MCF 10A (cell line): Measurements from ENCODE around the gene MYO10. TPM values are rescaled to one million over a fixed set of nuclear protein-coding genes. Genes with fewer than 3 reads are reported as not detected.

Experiments
- BruUV-seq: library from RNA; stranded (reverse); fragments of 400-500 nt; replicated peaks from 2 replicates; lab custom pipeline; 2021; lab: Mats Ljungman, UMichigan
- CTCF ChIA-PET: fragments of 300-600 bp; sonication (Branson Sonifier 250); formaldehyde crosslinking; extraction: SDS; loops from one replicate; lab custom pipeline; 2021; ENCODE audit warnings: antibody characterized with exemption, inconsistent platforms; lab: Yijun Ruan, JAX
- POLR2A ChIA-PET: fragments of 300-600, 350-650 bp; sonication (Branson Sonifier 250); formaldehyde crosslinking; extraction: SDS; loops from one replicate; lab custom pipeline; 2020; ENCODE audit warnings: antibody characterized with exemption, inconsistent platforms; lab: Yijun Ruan, JAX
- DNase-seq: peaks from one replicate; pipeline ENCODE4 v3.0.0-alpha.2; 2018; ENCODE audit not compliant: unreplicated experiment
- H3K27ac Mint-ChIP-seq: one replicate; pipeline ENCODE4 v1.8.0; 2022; ENCODE audit warnings: mild to moderate bottlenecking, low read depth, mixed read lengths; ENCODE audit not compliant: unreplicated experiment
- H3K27me3 Mint-ChIP-seq: one replicate; pipeline ENCODE4 v1.8.0; 2022; ENCODE audit warnings: mixed read lengths; ENCODE audit not compliant: insufficient read depth, unreplicated experiment
- H3K36me3 Mint-ChIP-seq: one replicate; pipeline ENCODE4 v1.8.0; 2022; ENCODE audit warnings: mild to moderate bottlenecking, moderate library complexity, mixed read lengths; ENCODE audit not compliant: insufficient read depth, unreplicated experiment
- H3K4me1 Mint-ChIP-seq: one replicate; pipeline ENCODE4 v1.8.0; 2022; ENCODE audit warnings: mixed read lengths; ENCODE audit not compliant: insufficient read depth, unreplicated experiment
- H3K4me3 Mint-ChIP-seq: one replicate; pipeline ENCODE4 v1.8.0; 2022; ENCODE audit warnings: mild to moderate bottlenecking, moderate library complexity, mixed read lengths; ENCODE audit not compliant: unreplicated experiment
- H3K9me3 Mint-ChIP-seq: one replicate; pipeline ENCODE4 v1.8.0; 2022; ENCODE audit warnings: mixed read lengths; ENCODE audit not compliant: unreplicated experiment
- intact Hi-C: fragments of 100-400 bp; cut with micrococcal nuclease; formaldehyde crosslinking; loops from 2 replicates; pipeline ENCODE4 v1.14.1; 2022
- total RNA-seq: library from RNA; stranded (reverse); gene quantifications from 2 replicates; pipeline ENCODE4 v1.2.3, GENCODE V29; 2022
- TF ChIP-seq, protein P1 (sequence below): fragments of 200-600 bp; IDR thresholded peaks from one replicate; pipeline ENCODE4 v1.8.0; 2022; ENCODE audit warnings: antibody characterized with exemption, mild to moderate bottlenecking; ENCODE audit not compliant: unreplicated experiment

Gene MYO10
- total RNA-seq, 1 experiment from 2014 or later, result 35.7 TPM

DNA sequence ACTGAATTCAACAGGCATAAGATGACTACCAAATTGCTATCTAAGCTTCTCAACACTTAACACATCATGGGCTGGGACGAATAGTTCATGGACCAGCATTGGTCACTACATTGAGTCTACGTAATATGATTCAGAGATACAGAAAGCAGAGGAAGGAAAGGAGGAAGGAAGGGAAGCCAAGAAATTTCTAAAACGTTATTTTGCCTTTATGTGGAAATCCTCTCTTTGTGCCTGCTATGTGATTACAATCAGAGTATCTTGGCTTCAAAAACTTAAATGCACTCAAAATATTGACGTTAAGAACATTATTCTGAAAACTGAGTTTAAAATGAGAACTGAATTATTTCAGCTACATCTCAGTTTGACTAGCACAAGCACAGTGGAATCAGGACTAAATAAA lies 231.1 kb downstream of the MYO10 start:
- no peak for DNase-seq
- H3K4me3 Mint-ChIP-seq, result no peak overlapping the region
- POLR2A ChIA-PET, result no interaction called here
- H3K9me3 Mint-ChIP-seq, result no peaks in the 10 kb centered on the region
- no TSS peak for BruUV-seq
- H3K36me3 Mint-ChIP-seq, result peaks cover 14% of the 10 kb centered on the region
- CTCF ChIA-PET, result interaction anchor here (0.5 to 1.6 kb wide), 3 partner anchors 13 to 15 kb away, joined by 3 to 7 read pairs (median 3); no protein-coding TSS in a partner anchor
- H3K27ac Mint-ChIP-seq, result no peak overlapping the region
- intact Hi-C loops, result no loop called here
- H3K4me1 Mint-ChIP-seq, result no peaks in the 10 kb centered on the region
- no peaks in the 10 kb centered on the region for H3K27me3 Mint-ChIP-seq
- TF ChIP-seq, protein P1, sequence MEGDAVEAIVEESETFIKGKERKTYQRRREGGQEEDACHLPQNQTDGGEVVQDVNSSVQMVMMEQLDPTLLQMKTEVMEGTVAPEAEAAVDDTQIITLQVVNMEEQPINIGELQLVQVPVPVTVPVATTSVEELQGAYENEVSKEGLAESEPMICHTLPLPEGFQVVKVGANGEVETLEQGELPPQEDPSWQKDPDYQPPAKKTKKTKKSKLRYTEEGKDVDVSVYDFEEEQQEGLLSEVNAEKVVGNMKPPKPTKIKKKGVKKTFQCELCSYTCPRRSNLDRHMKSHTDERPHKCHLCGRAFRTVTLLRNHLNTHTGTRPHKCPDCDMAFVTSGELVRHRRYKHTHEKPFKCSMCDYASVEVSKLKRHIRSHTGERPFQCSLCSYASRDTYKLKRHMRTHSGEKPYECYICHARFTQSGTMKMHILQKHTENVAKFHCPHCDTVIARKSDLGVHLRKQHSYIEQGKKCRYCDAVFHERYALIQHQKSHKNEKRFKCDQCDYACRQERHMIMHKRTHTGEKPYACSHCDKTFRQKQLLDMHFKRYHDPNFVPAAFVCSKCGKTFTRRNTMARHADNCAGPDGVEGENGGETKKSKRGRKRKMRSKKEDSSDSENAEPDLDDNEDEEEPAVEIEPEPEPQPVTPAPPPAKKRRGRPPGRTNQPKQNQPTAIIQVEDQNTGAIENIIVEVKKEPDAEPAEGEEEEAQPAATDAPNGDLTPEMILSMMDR, result no peak

DNA sequence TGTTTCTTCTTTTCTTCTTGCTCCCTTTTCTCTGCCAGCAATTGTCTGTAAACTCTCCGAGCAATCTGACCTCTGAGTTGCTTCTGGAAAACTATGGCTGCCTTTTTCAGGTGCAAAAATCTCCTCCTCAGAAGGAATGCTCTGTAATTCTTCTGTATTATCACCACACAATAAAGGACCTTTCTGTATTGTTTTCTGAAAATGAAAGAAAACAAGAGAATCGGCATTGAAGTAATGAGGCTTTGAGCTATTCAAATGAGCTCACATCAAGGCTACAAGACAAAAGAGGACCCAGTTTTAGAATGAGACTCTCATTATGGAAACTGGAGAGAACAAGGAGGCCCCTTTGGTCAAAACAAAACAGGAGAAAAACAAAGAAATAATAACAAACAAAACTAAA lies 233.1 kb downstream of the MYO10 start:
- TF ChIP-seq, protein P1, result no peak
- CTCF ChIA-PET, result interaction anchor here (0.7 kb wide), 1 partner anchor 8 kb away, joined by 3 read pairs; no protein-coding TSS in a partner anchor
- Mint-ChIP-seq H3K9me3 (no peaks in the 10 kb centered on the region), H3K4me3 (no peak overlapping the region), H3K4me1 (no peaks in the 10 kb centered on the region), H3K36me3 (peaks cover 27% of the 10 kb centered on the region), H3K27ac (no peak overlapping the region), H3K27me3 (no peaks in the 10 kb centered on the region)
- no peak for DNase-seq
- intact Hi-C loops, result no loop called here
- BruUV-seq, result no TSS peak
- POLR2A ChIA-PET, result no interaction called here

DNA sequence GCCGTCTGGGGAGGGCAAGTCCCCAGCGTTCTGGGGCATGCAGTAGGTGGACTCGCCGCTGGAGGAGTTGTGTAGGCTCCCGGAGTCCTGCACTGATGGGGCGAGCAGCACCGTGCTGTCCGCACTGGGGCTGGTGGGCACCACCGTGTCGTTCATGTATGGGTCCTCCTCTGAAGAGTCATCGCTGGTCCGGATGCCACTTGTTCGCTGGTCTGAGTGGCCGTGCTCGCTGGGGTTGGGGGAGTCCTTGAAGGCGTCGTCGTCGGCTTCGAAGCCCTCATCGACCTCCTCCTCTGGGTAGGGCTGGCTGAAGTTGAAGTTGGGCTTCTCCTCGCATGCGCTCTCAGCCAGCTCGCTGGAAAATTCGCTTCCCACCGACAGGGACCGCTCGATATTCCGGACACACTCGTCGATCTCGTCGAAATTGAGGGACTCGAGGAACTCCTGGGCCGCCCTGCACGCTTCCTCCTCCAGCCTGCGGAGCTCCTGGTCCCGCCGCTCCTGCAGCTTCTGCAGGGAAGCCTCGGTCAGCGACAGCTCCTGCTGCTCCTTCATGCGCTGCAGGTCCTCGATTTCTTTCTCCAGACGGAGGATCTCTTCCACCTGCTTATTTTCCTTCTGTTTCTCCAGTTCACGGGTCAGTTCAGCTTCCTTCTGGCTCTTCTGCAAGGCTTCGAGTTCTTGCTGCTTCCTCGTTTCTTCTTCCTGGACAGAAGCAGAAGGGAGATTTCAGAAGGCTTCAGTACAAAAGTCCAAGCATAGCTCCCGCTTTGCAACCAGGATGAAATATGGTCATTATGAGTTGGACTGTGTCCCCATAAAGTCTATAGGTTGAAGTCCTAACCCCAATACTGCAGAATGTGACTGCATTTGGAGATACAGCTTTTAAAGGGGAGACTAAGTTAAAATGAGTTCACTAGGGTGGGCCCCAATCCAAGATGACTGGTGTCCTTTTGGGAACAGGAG lies 234.7 kb downstream of the MYO10 start:
- Mint-ChIP-seq H3K9me3 (no peaks in the 10 kb centered on the region), H3K27ac (peak overlapping the region; percentile 69), H3K27me3 (no peaks in the 10 kb centered on the region), H3K4me1 (no peaks in the 10 kb centered on the region), H3K36me3 (peaks cover 25% of the 10 kb centered on the region), H3K4me3 (no peak overlapping the region)
- CTCF ChIA-PET, result interaction anchor here (0.6 to 1.0 kb wide), 5 partner anchors 11 to 490 kb away, joined by 3 read pairs; no protein-coding TSS in a partner anchor
- no peak for DNase-seq
- POLR2A ChIA-PET, result no interaction called here
- intact Hi-C loops, result no loop called here
- BruUV-seq, result TSS peak; percentile 82
- TF ChIP-seq, protein P1, result no peak

DNA sequence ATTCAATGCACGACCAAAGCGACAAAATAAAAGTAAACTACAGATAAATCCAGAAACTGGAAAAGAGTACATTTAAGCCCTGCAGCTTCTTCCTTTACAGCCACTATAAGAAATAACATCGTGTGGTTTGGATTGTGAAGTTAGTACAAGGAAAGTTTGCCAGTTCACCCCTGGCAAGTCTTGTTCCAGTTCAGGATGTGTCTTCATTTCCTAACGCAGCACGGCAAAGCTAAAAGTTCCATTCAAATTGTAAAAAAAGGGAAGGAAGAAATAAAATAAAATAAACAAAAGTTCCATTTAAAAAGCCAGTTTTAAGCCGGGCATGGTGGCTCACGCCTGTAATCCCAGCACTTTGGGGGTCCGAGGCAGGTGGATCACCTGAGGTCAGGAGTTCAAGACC lies 236.0 kb downstream of the MYO10 start:
- peaks cover 25% of the 10 kb centered on the region for H3K36me3 Mint-ChIP-seq
- CTCF ChIA-PET, result interaction anchor here (0.6 to 2.0 kb wide), 3 partner anchors 9 to 489 kb away, joined by 3 to 9 read pairs (median 6); no protein-coding TSS in a partner anchor
- TF ChIP-seq, protein P1, result no peak
- H3K4me1 Mint-ChIP-seq, result no peaks in the 10 kb centered on the region
- H3K4me3 Mint-ChIP-seq, result no peak overlapping the region
- no peak overlapping the region for H3K27ac Mint-ChIP-seq
- DNase-seq, result no peak
- POLR2A ChIA-PET, result no interaction called here
- BruUV-seq, result no TSS peak
- no peaks in the 10 kb centered on the region for H3K9me3 Mint-ChIP-seq
- H3K27me3 Mint-ChIP-seq, result no peaks in the 10 kb centered on the region
- intact Hi-C loops, result no loop called here
